Neural cell (in vitro differentiated cells): ENCODE results near the gene NXPH2.

Source experiments
- EP300 ChIP-seq: fragments of 450-650 bp; conservative IDR thresholded peaks from 2 replicates; pipeline ENCODE4 v1.6.1; 2014; ENCODE audit warnings: antibody characterized with exemption, mild to moderate bottlenecking, moderate library complexity; ENCODE audit not compliant: poor library complexity, severe bottlenecking
- EZH2 ChIP-seq: fragments of 200-600, 300-800 bp; shearing (Covaris generic), sonication (generic); IDR thresholded peaks from 2 replicates; pipeline ENCODE4 v1.6.1; 2014; ENCODE audit warnings: antibody characterized with exemption, low read length, borderline replicate concordance, mild to moderate bottlenecking; ENCODE audit not compliant: insufficient read depth, poor library complexity, severe bottlenecking
- MXI1 ChIP-seq: fragments of 450-650 bp; conservative IDR thresholded peaks from 2 replicates; pipeline ENCODE4 v1.6.1; 2014; ENCODE audit warnings: antibody characterized with exemption, mild to moderate bottlenecking; ENCODE audit not compliant: poor library complexity, severe bottlenecking
- POLR2AphosphoS5 ChIP-seq: IDR thresholded peaks from 2 replicates; pipeline ENCODE4 v1.6.1; 2012
- RAD21 ChIP-seq: fragments of 450-650 bp; conservative IDR thresholded peaks from 2 replicates; pipeline ENCODE4 v1.6.1; 2014; ENCODE audit warnings: antibody characterized with exemption, mild to moderate bottlenecking, moderate library complexity
- TAF1 ChIP-seq: IDR thresholded peaks from 2 replicates; pipeline ENCODE4 v1.6.1; 2012; ENCODE audit warnings: low read depth
- TF ChIP-seq, protein P1 (sequence below): fragments of 450-650 bp; IDR thresholded peaks from 2 replicates; pipeline ENCODE4 v1.5.1; 2014; ENCODE audit warnings: antibody characterized with exemption, mild to moderate bottlenecking, moderate library complexity; ENCODE audit not compliant: poor library complexity, severe bottlenecking
- TF ChIP-seq, protein P2 (sequence below): IDR thresholded peaks from 2 replicates; pipeline ENCODE4 v1.6.1; 2012; ENCODE audit warnings: borderline replicate concordance

DNA sequence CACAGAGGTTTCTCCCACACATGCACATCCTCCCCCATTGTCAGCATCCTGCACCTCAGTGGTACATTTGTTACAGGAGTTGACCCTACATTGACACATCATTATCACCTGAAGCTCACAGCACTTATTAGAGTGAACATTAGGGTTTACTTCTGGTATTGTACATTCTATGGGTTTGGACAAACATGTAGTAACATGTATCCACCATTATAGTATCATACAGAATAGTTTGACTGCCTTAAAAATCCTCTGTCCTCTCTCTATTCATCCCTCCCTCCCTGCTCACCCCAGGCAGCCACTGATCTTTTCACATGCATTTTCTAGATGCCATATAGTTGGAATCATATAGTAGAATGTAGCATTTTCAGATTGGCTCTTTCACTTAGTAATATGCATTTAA is 53.5 kb downstream of the NXPH2 start:
- TF ChIP-seq, protein P1, sequence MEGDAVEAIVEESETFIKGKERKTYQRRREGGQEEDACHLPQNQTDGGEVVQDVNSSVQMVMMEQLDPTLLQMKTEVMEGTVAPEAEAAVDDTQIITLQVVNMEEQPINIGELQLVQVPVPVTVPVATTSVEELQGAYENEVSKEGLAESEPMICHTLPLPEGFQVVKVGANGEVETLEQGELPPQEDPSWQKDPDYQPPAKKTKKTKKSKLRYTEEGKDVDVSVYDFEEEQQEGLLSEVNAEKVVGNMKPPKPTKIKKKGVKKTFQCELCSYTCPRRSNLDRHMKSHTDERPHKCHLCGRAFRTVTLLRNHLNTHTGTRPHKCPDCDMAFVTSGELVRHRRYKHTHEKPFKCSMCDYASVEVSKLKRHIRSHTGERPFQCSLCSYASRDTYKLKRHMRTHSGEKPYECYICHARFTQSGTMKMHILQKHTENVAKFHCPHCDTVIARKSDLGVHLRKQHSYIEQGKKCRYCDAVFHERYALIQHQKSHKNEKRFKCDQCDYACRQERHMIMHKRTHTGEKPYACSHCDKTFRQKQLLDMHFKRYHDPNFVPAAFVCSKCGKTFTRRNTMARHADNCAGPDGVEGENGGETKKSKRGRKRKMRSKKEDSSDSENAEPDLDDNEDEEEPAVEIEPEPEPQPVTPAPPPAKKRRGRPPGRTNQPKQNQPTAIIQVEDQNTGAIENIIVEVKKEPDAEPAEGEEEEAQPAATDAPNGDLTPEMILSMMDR, result no peak
- TF ChIP-seq POLR2AphosphoS5 (no peak), EZH2 (no peak), EP300 (no peak), RAD21 (no peak), TAF1 (no peak), MXI1 (no peak)
- TF ChIP-seq, protein P2, sequence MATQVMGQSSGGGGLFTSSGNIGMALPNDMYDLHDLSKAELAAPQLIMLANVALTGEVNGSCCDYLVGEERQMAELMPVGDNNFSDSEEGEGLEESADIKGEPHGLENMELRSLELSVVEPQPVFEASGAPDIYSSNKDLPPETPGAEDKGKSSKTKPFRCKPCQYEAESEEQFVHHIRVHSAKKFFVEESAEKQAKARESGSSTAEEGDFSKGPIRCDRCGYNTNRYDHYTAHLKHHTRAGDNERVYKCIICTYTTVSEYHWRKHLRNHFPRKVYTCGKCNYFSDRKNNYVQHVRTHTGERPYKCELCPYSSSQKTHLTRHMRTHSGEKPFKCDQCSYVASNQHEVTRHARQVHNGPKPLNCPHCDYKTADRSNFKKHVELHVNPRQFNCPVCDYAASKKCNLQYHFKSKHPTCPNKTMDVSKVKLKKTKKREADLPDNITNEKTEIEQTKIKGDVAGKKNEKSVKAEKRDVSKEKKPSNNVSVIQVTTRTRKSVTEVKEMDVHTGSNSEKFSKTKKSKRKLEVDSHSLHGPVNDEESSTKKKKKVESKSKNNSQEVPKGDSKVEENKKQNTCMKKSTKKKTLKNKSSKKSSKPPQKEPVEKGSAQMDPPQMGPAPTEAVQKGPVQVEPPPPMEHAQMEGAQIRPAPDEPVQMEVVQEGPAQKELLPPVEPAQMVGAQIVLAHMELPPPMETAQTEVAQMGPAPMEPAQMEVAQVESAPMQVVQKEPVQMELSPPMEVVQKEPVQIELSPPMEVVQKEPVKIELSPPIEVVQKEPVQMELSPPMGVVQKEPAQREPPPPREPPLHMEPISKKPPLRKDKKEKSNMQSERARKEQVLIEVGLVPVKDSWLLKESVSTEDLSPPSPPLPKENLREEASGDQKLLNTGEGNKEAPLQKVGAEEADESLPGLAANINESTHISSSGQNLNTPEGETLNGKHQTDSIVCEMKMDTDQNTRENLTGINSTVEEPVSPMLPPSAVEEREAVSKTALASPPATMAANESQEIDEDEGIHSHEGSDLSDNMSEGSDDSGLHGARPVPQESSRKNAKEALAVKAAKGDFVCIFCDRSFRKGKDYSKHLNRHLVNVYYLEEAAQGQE, result no peak
